ENCODE data around the gene CRLF2.
"Not testable (repeated sequence)": the region's sequence is repeated elsewhere in the genome, so short reads cannot be mapped to it uniquely, and the experiment has no call there.

Gene CRLF2

DNA sequence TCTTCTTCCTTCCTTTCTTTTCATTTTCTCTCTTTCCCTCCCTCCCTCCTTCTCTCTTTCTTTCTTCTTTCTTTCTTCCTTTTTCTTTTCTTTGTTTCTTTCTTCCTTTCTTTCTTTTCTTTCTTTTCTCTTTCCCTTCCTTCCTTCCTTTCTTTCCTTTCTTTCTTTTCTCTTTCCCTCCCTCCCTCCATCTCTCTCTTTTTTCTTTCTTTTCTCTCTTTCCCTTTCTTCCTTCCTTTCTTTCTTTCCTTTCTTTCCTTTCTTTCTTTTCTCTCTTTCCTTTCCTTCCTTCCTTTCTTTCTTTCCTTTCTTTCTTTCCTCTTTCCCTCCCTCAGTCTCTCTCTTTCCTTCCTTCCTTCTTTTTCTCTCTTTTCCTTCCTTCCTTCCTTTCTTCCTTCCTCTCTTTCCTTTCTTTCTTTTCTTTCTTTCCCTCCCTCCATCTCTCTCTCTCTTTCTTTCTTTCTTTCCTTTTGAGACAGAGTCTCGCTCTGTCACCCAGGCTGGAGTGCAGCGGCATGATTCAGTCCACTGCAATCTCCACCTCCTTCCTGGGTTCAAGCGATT is 44.4 kb downstream of the CRLF2 start:
- DNase-seq (ENCODE audit: low read depth) = no peak

DNA sequence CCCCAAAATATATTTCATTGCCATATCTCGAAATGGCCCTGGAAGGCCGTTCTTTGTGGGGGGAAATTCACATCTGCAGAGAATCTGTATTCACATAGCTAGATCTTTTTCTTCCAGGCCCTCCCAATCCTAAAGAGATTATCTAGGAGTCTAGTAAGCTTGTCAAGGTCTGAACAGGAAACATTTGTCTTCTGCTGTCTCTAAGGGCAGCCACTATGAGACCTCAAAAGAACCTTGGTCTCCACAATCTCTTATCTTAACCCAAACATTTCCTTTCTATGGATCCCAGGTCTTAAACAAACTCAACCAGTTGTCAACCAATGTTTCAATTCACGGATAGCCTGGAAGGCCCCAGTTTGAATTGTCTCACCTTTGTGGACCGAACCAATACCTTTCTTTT is 45.0 kb downstream of the CRLF2 start:
- no peak for DNase-seq (ENCODE audit: low read depth)

DNA sequence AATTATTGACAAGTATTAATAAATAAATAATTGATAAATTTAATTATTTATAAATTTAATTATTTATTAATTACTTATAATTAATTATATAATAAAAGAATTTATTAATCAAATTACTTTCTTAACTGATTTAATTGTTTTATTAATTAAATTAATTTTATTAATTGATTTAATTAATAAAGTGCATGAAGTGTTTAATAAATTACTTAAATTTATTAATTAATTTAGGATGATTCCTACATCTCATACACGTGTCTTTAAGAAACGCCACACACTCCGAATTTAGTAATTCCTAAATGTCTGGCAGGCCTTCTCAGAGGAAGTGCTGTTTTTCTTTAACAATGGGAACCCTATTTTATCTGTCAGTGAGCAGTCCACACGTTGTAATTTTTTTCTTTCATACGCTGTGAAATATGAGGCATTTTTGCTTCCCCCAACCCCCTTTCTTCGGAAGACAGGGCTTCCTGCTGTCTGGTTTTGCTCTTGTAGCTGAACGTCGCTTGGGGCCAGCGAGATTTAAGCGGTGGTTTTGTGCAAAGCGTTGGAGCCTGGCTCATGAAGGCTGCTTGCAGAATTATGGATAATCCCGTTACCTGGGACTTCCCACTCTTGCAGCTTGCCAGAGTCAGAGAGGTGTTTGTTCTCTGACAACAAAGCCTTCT is 46.8 kb downstream of the CRLF2 start:
- no peak for DNase-seq (ENCODE audit: low read depth)

DNA sequence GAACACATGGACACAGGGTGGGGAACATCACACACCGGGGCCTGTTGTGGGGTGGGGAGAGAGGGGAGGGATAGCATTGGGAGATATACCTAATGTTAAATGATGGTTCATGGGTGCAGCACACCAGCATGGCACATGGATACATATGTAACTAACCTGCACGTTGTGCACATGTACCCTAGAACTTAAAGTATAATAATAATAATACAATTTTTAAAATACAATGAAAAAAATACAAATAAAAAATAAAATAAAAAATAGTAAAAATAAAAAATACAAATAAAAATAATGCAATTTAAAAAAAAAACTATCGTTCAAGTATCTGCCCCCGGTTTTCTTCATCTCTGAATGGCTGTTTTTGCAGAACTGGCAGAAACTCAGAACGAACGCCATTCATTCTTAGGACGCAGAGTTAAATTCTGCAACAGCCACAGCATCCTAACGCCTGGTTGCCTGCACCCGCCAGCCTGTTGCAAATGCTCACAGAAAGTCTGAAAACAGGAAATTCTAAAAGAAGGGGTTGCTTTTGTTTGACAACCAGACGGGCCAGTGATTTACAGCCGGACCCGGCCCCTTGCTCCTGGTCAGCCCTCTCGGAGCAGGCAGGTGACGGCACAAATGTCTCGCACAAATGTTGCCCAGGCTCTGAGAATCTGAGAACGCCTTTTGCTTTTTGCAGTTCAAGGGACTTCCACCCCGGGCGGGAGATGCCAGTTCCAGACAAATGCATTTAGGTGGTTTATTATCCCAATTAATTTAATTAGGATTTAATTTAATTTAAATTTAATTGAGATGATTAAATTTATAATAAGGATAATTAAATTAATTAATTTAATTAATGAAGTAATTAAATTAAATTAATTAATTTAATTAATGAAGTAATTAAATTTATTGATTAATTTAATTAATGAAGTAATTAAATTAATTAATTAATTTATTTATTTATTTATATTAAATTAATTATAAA is 47.8 kb downstream of the CRLF2 start:
- no peak for DNase-seq (ENCODE audit: low read depth)

DNA sequence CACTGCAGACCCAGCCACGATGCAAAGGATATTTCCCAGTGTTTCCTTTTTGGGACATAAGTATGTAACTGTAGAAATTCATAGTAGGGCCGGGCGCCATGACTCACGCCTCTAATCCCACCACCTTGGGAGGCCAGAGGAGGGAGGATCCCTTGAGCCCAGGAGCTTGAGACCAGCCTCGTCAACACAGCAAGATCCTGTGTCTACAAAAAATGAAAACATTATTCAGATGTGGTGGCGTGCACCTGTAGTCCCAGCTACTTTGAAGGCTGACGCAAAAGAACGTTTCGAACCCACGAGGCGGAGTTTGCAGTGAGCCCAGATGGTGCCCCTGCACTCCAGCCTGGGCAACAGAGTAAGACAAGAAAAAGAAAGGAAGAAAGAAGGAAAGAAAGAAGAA is 49.2 kb downstream of the CRLF2 start:
- no peak for DNase-seq (ENCODE audit: low read depth)

DNA sequence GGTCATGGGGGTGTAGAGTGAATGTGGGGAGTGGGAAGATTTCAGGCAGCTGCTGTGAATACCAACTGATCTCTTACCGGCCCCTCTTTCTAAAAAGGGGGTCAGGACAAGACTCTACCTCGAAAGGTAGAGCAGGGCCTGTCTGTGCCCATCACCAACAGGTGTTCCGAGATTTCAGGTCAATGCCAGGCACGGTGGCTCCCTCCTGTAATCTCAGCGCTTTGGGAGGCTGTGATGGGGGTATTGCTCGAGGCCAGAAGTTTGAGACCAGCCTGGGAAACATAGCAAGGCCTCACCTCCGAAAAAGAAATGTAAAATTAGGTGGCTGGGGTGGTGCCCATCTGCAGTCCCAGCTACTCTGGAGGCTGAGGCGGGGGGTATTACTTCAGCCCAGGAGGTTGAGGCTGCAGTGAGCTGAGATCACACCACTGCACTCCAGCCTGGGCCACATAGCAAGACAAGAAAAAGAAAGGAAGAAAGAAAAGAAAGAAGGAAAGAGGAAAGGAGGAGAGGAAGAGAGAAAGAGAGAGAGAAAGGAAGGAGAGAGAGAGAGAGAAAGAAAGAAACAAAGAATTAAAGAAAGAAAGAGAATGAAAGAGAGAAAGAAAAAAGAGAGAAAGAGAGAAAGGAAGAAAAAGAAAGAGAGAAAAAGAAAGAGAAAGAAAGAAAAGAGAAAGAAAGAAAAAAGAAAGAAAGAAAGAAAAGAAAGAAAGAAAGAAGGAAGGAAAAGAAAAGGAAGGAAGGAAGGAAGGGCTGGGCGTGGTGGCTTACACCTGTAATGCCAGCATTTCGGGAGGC is 50.1 kb downstream of the CRLF2 start:
- DNase-seq (ENCODE audit: low read depth) = no peak

DNA sequence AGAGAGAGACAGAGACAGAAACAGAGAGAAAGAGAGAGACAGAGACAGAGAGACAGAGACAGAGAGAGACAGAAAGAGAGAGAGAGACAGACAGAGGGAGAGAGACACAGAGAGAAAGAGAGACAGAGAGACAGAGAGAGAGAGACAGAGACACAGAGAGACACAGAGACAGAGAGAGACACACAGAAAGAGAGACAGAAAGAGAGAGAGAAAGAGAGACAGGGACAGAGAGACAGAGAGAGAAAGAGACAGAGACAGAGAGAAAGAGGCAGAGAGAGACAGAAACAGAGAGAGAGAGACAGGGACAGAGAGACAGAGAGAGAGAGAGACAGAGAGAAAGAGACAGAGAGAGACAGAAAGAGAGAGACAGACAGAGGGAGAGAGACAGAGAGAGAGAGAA is 52.9 kb downstream of the CRLF2 start:
- DNase-seq (ENCODE audit: low read depth) = no peak

DNA sequence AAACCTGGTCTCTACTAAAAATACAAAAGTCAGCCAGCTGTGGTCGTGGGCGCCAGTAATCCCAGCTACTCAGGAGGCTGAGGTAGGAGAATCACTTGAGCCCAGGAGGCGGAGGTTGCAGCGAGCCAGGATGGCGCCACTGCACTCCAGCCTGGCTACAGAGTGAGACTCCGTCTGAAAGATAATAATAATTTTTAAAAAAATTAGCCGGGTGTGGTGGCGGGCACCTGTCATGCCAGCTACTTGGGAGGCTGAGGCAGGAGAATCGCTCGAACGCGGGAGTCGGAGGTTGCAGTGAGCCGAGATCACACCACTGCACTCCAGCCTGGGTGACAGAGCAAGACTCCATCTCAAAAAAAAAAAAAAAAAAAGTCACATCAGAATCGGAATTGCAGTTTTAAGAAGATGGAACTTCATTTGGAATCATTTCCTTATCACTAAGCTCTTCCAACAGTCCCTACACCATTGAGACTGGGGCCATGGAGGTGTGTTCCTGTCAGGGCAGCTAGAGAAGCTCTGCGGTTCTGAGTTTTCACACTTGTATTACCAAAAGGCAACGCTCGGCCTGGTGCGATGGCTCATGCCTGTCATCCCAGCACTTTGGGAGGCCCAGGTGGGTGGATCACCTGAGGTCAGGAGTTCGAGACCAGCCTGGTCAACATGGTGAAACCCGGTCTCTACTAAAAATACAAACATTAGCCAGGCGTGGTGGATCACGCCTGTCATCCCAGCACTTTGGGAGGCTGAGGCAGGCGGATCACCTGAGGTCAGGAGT is 55.6 kb downstream of the CRLF2 start:
- DNase-seq (ENCODE audit: low read depth) = not testable (repeated sequence)

DNA sequence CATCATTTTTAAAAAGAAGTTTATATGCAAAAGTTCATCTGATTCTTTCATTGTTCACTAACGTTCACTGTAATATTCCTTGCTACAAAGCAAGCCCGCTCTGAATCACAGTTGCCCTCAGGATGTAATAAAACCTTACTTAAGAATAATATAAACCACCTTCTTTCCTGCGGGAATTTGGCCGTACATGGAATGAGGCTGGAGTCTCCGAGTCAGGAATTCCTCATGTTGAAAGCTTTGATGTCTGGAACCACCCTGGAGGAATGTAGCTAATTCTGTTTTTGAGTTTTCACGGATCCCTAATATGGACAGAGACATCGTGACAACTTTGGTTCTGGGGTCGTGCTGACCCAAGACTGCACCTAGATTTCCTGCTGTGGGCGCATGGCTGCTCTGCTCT is 58.5 kb downstream of the CRLF2 start:
- no peak for DNase-seq (ENCODE audit: low read depth)

DNA sequence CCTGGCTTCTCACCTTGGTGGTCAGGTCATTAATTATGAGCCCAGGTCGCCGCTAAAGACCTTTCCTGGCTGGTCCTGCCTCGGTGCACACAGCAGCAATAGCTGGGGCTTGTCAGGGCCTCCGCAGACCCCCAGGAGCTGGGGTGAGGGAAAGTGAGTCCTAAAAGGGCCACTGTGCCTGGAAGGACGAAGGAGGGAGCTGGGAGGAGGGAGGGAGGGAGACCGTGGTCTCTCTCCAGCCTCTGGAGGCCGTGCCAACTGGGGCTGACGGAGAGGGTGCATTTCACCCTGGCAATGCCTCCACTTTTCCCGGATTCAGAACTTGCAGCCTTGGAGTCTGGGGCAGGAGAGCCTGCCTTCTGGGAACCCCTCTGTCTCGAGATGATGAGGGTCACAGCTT is 60.4 kb downstream of the CRLF2 start:
- no peak for DNase-seq (ENCODE audit: low read depth)

DNA sequence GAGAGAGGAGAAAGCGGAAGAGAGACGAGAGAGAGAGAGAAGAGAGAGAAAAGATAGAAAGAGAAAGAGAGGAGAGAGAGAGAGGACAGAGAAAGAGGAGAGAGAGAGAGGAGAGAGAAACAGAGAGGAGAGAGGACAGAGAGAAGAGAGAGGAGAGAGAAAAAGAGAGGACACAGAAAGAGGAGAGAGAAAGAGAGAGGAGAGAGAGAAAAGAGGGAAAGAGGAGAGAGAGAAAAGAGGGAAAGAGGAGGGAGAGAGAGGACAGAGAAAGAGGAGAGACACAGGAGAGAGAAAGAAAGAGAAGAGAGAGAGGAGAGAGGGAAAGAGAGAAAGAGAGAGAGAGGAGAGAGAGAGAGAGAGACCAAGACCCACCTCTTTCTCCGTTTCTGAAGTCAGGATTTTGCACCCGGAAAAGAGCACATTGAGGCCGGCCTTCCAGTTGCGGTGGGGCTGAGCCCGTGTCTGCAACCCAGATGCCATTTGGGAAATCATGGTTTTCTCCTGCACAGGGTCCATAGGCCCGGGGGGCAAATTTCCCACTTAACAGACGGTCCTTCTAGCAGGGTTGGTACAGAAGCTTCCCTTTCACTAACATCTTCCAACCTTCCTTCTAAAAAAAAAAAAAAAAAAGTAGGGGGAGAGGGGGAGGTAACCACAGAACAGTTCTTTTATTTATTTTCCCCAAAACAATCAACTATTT is 60.9 kb downstream of the CRLF2 start:
- DNase-seq (ENCODE audit: low read depth) = no peak

DNA sequence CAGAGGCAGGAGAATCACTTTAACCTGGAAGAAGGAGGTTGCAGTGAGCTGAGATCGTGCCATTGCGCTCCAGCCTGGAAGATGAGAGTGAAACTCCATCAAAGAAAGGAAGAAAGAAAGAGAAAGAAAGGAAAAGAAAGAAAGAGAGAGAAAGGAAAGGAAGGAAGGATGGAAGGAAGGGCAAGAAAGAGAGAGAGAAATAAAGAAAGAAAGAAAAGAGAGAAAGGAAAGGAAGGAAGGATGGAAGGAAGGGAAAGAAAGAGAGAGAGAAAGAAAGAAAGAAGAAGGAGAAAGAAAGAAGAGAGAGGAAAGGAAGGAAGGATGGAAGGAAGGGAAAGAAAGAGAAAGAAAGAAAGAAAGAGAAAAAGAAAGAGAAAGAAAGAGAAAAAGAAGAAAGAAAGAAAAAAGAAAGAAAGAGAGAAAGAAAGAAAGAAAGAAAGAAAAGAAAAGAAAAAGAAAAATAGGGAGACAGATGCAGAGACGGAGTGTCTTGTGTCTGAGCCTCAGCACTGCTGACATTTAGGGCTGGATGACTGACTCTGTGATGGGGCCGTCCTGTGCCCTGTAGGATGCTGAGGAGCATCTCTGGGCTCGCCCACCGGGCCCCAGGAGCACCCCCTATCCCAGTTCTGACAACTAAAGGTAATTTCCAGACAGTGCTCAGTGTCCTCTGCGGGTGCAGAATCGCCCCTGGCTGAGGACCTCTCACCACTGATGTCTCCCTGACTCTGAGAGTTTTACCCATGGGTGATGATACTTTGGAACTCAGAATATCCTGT is 61.7 kb downstream of the CRLF2 start:
- DNase-seq (ENCODE audit: low read depth) = no peak

DNA sequence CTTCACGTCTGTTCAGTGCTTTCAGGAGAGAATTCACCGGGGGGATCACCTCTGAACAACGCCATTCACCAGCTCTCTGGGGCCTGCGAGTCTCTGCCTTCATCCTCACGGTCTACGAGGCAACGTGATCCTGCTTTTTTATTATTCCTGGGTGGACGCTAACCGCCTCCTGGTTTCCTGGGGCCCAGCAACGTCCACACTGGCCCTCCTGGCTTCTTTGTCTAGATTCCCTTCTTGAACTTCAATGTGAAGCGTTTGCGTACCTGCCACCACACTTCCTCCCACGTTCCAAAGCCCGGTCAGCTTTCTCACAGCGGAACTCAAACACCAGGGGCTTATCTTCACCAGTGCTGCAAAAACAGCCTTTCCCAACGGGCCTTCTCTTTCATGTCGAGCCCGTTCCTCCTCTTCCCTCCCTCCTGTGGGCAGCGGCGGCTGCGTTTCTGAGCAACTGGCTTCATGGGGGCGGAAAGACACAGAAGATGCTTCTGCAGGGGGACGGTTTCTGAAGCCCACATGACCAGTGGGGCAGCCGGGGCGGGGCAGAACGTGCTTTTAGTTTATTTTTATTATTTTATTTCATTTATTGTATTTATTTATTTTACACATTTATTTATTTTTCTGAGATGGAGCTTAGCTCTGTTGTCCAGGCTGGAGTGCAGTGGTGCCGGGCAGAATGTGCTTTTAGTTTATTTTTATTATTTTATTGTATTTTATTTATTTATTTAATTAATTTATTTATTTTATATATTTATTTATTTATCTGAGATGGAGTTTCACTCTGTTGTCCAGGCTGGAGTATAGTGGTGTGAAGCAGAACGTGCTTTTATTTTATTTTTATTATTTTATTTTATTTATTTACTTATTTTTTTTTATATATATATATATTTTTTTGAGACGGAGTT is 64.6 kb downstream of the CRLF2 start:
- DNase-seq (ENCODE audit: low read depth) = no peak

DNA sequence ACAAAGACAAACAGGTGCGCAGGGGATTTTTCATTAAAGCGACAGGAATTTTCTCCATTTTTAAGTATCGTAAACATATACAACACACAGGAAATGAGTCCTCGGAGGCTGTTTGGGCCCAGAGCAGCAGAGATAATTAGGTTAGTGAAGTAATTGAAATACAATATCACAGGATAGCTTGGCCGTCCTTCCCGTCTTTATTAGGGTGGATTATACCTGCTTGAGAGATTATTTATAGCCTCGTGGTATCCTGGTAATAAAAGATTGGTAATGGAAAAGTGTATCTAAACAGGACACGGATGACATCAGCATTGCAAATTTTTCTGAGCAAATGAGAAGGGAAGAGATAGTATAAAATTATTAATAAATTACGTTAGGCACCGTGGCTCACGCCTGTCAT is 68.2 kb downstream of the CRLF2 start:
- DNase-seq (ENCODE audit: low read depth) = no peak

All from T follicular helper cell (primary cell).